H1 (cell line): ENCODE measurements around the gene SYMPK. TPM values are rescaled to one million over a fixed set of nuclear protein-coding genes. Genes with fewer than 3 reads are reported as not detected.

Source experiments
- CTCF ChIA-PET: fragments of 300-600 bp; sonication (Branson Sonifier 250); formaldehyde crosslinking; loops from one replicate; lab custom pipeline; 2021; ENCODE audit not compliant: partially characterized antibody; lab: Charles Lee
- POLR2A ChIA-PET: fragments of 300-600 bp; sonication (Branson Sonifier 250); formaldehyde crosslinking; loops from one replicate; lab custom pipeline; 2021; ENCODE audit warnings: inconsistent platforms; ENCODE audit not compliant: partially characterized antibody; lab: Charles Lee
- DNase-seq, 2 experiments: peaks; one replicate each; pipeline versions ENCODE4 v3.0.0 to v3.0.0-alpha.2; 2010 to 2022; ENCODE audit warnings: low spot score in 2 of 2, low read depth in 1 of 2, mixed read lengths in 1 of 2
- FAIRE-seq: peaks from 2 replicates; lab custom pipeline; 2011; peaks lifted over from hg19 to GRCh38; lab: Jason Lieb, UNC
- H2AFZ ChIP-seq: 2 replicates; pipeline ENCODE4 v1.8.1; 2012; ENCODE audit warnings: low read length, inconsistent platforms
- H2AK5ac ChIP-seq: 2 replicates; pipeline ENCODE4 v1.6.1; 2013; ENCODE audit warnings: low read depth, low read length
- H2BK120ac ChIP-seq: replicated peaks from 2 replicates; pipeline ENCODE3; 2013; ENCODE audit warnings: low read depth, low read length, inconsistent platforms
- H2BK12ac ChIP-seq: 2 replicates; pipeline ENCODE4 v1.6.1; 2013; ENCODE audit warnings: low read depth, low read length
- H2BK15ac ChIP-seq: 2 replicates; pipeline ENCODE4 v1.6.1; 2013; ENCODE audit warnings: low read length
- H2BK20ac ChIP-seq: 2 replicates; pipeline ENCODE4 v1.6.1; 2013; ENCODE audit warnings: low read length
- H2BK5ac ChIP-seq: 2 replicates; pipeline ENCODE4 v1.6.1; 2013; ENCODE audit warnings: low read depth, low read length
- H3K14ac ChIP-seq: 2 replicates; pipeline ENCODE4 v1.6.1; 2013; ENCODE audit warnings: inconsistent platforms; ENCODE audit not compliant: insufficient read length
- H3K18ac ChIP-seq: 2 replicates; pipeline ENCODE4 v1.6.1; 2013; ENCODE audit warnings: low read length; ENCODE audit errors: extremely low read depth
- H3K23ac ChIP-seq: 2 replicates; pipeline ENCODE4 v1.6.1; 2013; ENCODE audit warnings: inconsistent platforms; ENCODE audit not compliant: insufficient read length
- H3K23me2 ChIP-seq: 2 replicates; pipeline ENCODE4 v1.6.1; 2013; ENCODE audit warnings: low read depth, low read length
- H3K27ac ChIP-seq: 2 replicates; pipeline ENCODE4 v1.6.1; 2011; ENCODE audit warnings: low read depth, low read length, inconsistent platforms
- H3K27me3 ChIP-seq, 4 experiments: replicated peaks in 1 of 4; 1 replicate in 1 of 4; 2 replicates in 3 of 4; pipeline versions ENCODE4 v1.6.1 to v1.8.1; 2011 to 2013; ENCODE audit warnings: low read length in 3 of 4, mild to moderate bottlenecking in 3 of 4, inconsistent platforms in 2 of 4, mixed read lengths in 2 of 4, moderate library complexity in 1 of 4; ENCODE audit not compliant: control insufficient read depth in 3 of 4, insufficient read depth in 3 of 4; ENCODE audit errors: extremely low read depth in 1 of 4
- H3K36me3 ChIP-seq, 4 experiments: 2 replicates each; pipeline versions ENCODE4 v1.6.1 to v1.8.1; 2011 to 2013; ENCODE audit warnings: mild to moderate bottlenecking in 4 of 4, low read length in 3 of 4, moderate library complexity in 2 of 4, control low read depth in 1 of 4, inconsistent platforms in 1 of 4; ENCODE audit not compliant: insufficient read depth in 4 of 4, control insufficient read depth in 2 of 4
- H3K4ac ChIP-seq: replicated peaks from 2 replicates; pipeline ENCODE3; 2013; ENCODE audit warnings: low read length, low read depth, mixed read lengths, inconsistent platforms; ENCODE audit not compliant: insufficient read length
- H3K4me1 ChIP-seq, 4 experiments: replicated peaks in 1 of 4; 1 replicate in 1 of 4; 2 replicates in 3 of 4; pipeline versions ENCODE4 v1.6.1 to v1.8.1; 2011 to 2013; ENCODE audit warnings: low read length in 3 of 4, inconsistent platforms in 2 of 4, mixed read lengths in 1 of 4; ENCODE audit not compliant: insufficient read depth in 4 of 4, control insufficient read depth in 3 of 4
- H3K4me2 ChIP-seq, 2 experiments: 2 replicates each; pipeline versions ENCODE4 v1.6.1 to v1.8.1; 2011 to 2013; ENCODE audit warnings: low read depth in 2 of 2, low read length in 2 of 2, control low read depth in 1 of 2, inconsistent platforms in 1 of 2, mild to moderate bottlenecking in 1 of 2; ENCODE audit not compliant: insufficient read depth in 1 of 2
- H3K4me3 ChIP-seq, 4 experiments: fragments of 200-600, 300-600 bp in 1 of 4; sonication (generic), shearing (Covaris generic), sonication (Bioruptor Twin) in 1 of 4; 2 replicates each; pipeline versions ENCODE4 v1.5.1 to v1.8.1; 2011 to 2016; ENCODE audit warnings: low read length in 4 of 4, low read depth in 3 of 4, control low read depth in 2 of 4, inconsistent platforms in 2 of 4, mild to moderate bottlenecking in 2 of 4, mixed read lengths in 1 of 4, moderate library complexity in 1 of 4; ENCODE audit not compliant: insufficient read depth in 2 of 4; ENCODE audit errors: extremely low read depth in 1 of 4
- H3K56ac ChIP-seq: replicated peaks from 2 replicates; pipeline ENCODE3; 2013; ENCODE audit warnings: low read depth, mild to moderate bottlenecking, mixed read lengths, low read length, inconsistent platforms; ENCODE audit not compliant: insufficient read length
- H3K79me1 ChIP-seq: 2 replicates; pipeline ENCODE4 v1.6.1; 2013; ENCODE audit warnings: low read depth, low read length, control low read depth
- H3K79me2 ChIP-seq, 2 experiments: 2 replicates each; pipeline versions ENCODE4 v1.6.1 to v1.8.1; 2012 to 2013; ENCODE audit warnings: low read length in 2 of 2, mild to moderate bottlenecking in 2 of 2, inconsistent platforms in 1 of 2; ENCODE audit not compliant: insufficient read depth in 2 of 2, control insufficient read depth in 1 of 2
- H3K9ac ChIP-seq, 4 experiments: replicated peaks in 1 of 4; 1 replicate in 1 of 4; 2 replicates in 3 of 4; pipeline versions ENCODE4 v1.6.1 to v1.8.1; 2011 to 2013; ENCODE audit warnings: low read depth in 3 of 4, low read length in 3 of 4, control low read depth in 2 of 4, mild to moderate bottlenecking in 2 of 4, moderate library complexity in 2 of 4, inconsistent platforms in 1 of 4; ENCODE audit errors: extremely low read depth in 1 of 4
- H3K9me3 ChIP-seq, 2 experiments: 2 replicates each; pipeline versions ENCODE4 v1.6.1 to v1.8.1; 2012 to 2013; ENCODE audit warnings: mild to moderate bottlenecking in 2 of 2, moderate library complexity in 2 of 2, control low read depth in 1 of 2, inconsistent platforms in 1 of 2, low read depth in 1 of 2, low read length in 1 of 2, mixed read lengths in 1 of 2; ENCODE audit not compliant: insufficient read depth in 2 of 2
- H4K20me1 ChIP-seq, 2 experiments: replicated peaks in 1 of 2; 2 replicates each; pipeline versions ENCODE3 to v1.8.1; 2011 to 2013; ENCODE audit warnings: inconsistent platforms in 2 of 2, low read length in 2 of 2, mild to moderate bottlenecking in 1 of 2; ENCODE audit not compliant: insufficient read depth in 2 of 2, control insufficient read depth in 1 of 2
- H4K5ac ChIP-seq: 2 replicates; pipeline ENCODE4 v1.6.1; 2013; ENCODE audit warnings: low read length, low read depth, mixed read lengths, inconsistent platforms; ENCODE audit not compliant: insufficient read length
- H4K8ac ChIP-seq: 2 replicates; pipeline ENCODE4 v1.8.0; 2013; ENCODE audit warnings: mild to moderate bottlenecking, moderate library complexity, low read length, inconsistent platforms; ENCODE audit not compliant: insufficient read depth; ENCODE audit errors: extremely low read depth
- H4K91ac ChIP-seq: replicated peaks from 2 replicates; pipeline ENCODE3; 2013; ENCODE audit warnings: low read length, mixed read lengths, inconsistent platforms; ENCODE audit not compliant: insufficient read length
- GABPA ChIP-seq: IDR thresholded peaks from 2 replicates; pipeline ENCODE4 v1.6.1; 2011; ENCODE audit warnings: mild to moderate bottlenecking, low read length, moderate library complexity, borderline replicate concordance; ENCODE audit not compliant: insufficient read depth
- RAD21 ChIP-seq, 2 experiments: IDR thresholded peaks in 1 of 2; conservative IDR thresholded peaks in 1 of 2; 2 replicates each; pipeline ENCODE4 v1.6.1; 2011; ENCODE audit warnings: low read depth in 2 of 2, low read length in 2 of 2, improper control_type of control experiment in 1 of 2, inconsistent platforms in 1 of 2, mild to moderate bottlenecking in 1 of 2, moderate library complexity in 1 of 2
- RXRA ChIP-seq: IDR thresholded peaks from 2 replicates; pipeline ENCODE4 v1.6.1; 2011; ENCODE audit warnings: low read depth, mild to moderate bottlenecking, low read length, moderate library complexity; ENCODE audit not compliant: insufficient read depth
- SP1 ChIP-seq: IDR thresholded peaks from 2 replicates; pipeline ENCODE4 v1.6.1; 2011; ENCODE audit warnings: low read depth, low read length
- TAF1 ChIP-seq: IDR thresholded peaks from 2 replicates; pipeline ENCODE4 v1.6.1; 2011; ENCODE audit warnings: mild to moderate bottlenecking, low read depth, low read length
- TBP ChIP-seq: IDR thresholded peaks from 2 replicates; pipeline ENCODE4 v1.6.1; 2011; ENCODE audit warnings: low read depth, low read length, improper control_type of control experiment
- WGBS, 2 experiments: shearing (Covaris generic) in 1 of 2; methylation state at CpG; one replicate each; pipeline versions ENCODE4 v1.1.6 to v1.1.7; 2013 to 2015; ENCODE audit warnings: low lambda C conversion rate in 2 of 2, mixed read lengths in 2 of 2, inconsistent platforms in 1 of 2, low coverage in 1 of 2, missing lambda C conversion rate in 1 of 2; ENCODE audit not compliant: insufficient replicate concordance in 2 of 2, insufficient coverage in 1 of 2, insufficient read length in 1 of 2; ENCODE audit errors: extremely low coverage in 1 of 2, missing lambda C conversion rate in 1 of 2; 5-methylcytosine and 5-hydroxymethylcytosine counted together
- long read RNA-seq, 2 experiments: library from RNA in 1 of 2; library from capped mRNA in 1 of 2; stranded (forward); transcript quantifications; one replicate each; pipeline ENCODE4 v2.0.0, GENCODE V29; 2021; ENCODE audit warnings: inconsistent platforms in 1 of 2
- polyA minus RNA-seq, 3 experiments: library from RNA; depleted of rRNA, polyadenylated mRNA; stranded (reverse); fragments of >200 nt; gene quantifications; 1 replicate in 2 of 3; 2 replicates in 1 of 3; pipeline ENCODE4 v1.2.3, GENCODE V29; 2011
- polyA plus RNA-seq, 7 experiments: library from polyadenylated mRNA; depleted of rRNA in 3 of 7; stranded (reverse) in 5 of 7; unstranded in 2 of 7; fragments of >200 nt in 5 of 7; fragments of 200-250 nt in 2 of 7; gene quantifications; 1 replicate in 5 of 7; 2 replicates in 1 of 7; 4 replicates in 1 of 7; pipeline versions ENCODE4 v1.2.1 to v1.2.3, GENCODE V29; 2011 to 2013; ENCODE audit warnings: missing spikeins in 2 of 7, mixed read lengths in 2 of 7
- total RNA-seq: library from RNA; stranded (reverse); fragmentation: NEBNext Ultra II Directional; extraction: Animal tissue kit (Norgen Biotek cat#: 25700); gene quantifications from 2 replicates; pipeline ENCODE4 v1.2.1, GENCODE V29; 2021
- TF ChIP-seq, protein P1 (sequence below): IDR thresholded peaks from 2 replicates; pipeline ENCODE4 v1.6.1; 2012; ENCODE audit warnings: inconsistent platforms

SYMPK gene
- total RNA-seq: 81.5 and 93.6 TPM in 2 replicates
- 99.5 and 142 TPM in 2 replicates for polyA plus RNA-seq (2011; rRNA removed)
- polyA plus RNA-seq (2011; cell fraction: cytosol; rRNA removed): 82.5 TPM
- polyA plus RNA-seq (2011; cell fraction: nucleus; rRNA removed): 217 TPM
- polyA plus RNA-seq (2012, experiment 1 of 2): 87.2 to 105 TPM (median 88.9 TPM) in 4 replicates
- 66.3 TPM for polyA plus RNA-seq (2012, experiment 2 of 2)
- polyA plus RNA-seq (2013, experiment 1 of 2): 57.3 TPM
- 50.3 TPM for polyA plus RNA-seq (2013, experiment 2 of 2)
- polyA minus RNA-seq (2011; rRNA and poly(A)+ RNA removed): 121 and 131 TPM in 2 replicates
- polyA minus RNA-seq (2011; cell fraction: cytosol; rRNA and poly(A)+ RNA removed): 65.9 TPM
- 67.6 TPM for polyA minus RNA-seq (2011; cell fraction: nucleus; rRNA and poly(A)+ RNA removed)
- long read RNA-seq, experiment 1, full-length matches to known transcripts: 3 of 38 reads
- long read RNA-seq, experiment 1, partial matches to known transcripts: 33 of 38 reads
- long read RNA-seq, experiment 1, other reads (novel, unspliced or antisense): 2 of 38 reads
- long read RNA-seq, experiment 2, full-length matches to known transcripts: 10 of 22 reads
- long read RNA-seq, experiment 2, partial matches to known transcripts: 9 of 22 reads
- long read RNA-seq, experiment 2, other reads (novel, unspliced or antisense): 3 of 22 reads

DNA sequence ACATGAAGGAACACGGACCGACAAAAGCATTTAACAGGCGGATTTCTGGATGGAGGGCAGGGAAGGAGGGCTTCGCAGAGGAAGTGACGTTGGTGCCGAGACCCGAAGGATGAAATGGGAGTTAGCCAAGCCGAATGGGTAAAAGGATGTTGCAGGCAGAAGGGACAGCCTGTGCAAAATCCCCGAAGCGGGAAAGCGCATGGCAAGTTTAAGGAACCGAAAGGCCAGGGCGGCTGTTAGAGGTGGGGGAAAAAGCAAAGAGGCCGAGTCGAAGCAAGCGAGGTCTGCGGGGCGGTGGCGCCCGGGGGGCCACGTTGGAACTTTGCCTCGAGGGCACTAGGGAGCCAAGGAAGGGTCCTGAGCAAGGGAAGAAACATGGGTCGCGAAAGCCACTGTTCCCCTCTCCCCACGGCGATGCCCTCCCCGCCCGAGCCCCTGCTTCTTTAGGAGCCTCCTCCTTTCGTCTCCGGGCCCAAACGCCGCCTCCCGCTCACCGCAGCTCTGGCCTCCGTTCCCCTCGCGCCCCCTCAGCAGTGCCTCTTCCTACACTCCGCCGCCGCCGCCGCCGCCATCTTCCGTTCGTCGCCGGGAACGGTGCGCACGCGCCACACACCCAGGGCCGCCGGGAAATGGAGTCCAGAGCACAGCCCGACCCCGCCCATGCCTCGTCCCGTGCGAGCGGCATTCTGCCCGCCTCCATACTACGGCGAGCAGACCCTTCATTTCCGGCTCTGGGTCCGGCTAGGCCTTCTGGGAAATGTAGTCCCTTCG lies at the start of gene SYMPK:
Gene SYMPK, minus strand, starts transcription at position 584 of the 771 bp plus-strand sequence. CDS start 8,652 bp downstream, outside the sequence.
- H3K4me1 ChIP-seq: peaks cover 0 to 18% (median 8%) of the 10 kb centered on the region in 4 experiments; a peak in 6 of 7 replicates
- no peak within 1 kb of the TSS for H2BK20ac ChIP-seq
- H2BK120ac ChIP-seq: no peak within 1 kb of the TSS
- H2BK5ac ChIP-seq: peak within 1 kb of the TSS; percentile 89
- H3K36me3 ChIP-seq: peaks cover 0 to 9% (median 7%) of the 10 kb centered on the region in 4 experiments; a peak in 5 of 8 replicates
- peak; percentile 96 to 97 for DNase-seq
- peak within 1 kb of the TSS; percentile 91 to 96 for H3K4me2 ChIP-seq
- peak within 1 kb of the TSS; percentile 4; the same call in 1 of the 2 replicates for H2AK5ac ChIP-seq
- H4K8ac ChIP-seq: peak within 1 kb of the TSS; percentile 97
- H3K4me3 ChIP-seq: peak within 1 kb of the TSS; percentile 81 to 99 (median 90)
- peak within 1 kb of the TSS; percentile 57 for H3K4ac ChIP-seq
- H3K79me1 ChIP-seq: peaks cover 12% of the 10 kb centered on the region; the same call in 1 of the 2 replicates
- H3K9ac ChIP-seq: peak within 1 kb of the TSS; percentile 81 to 95 (median 85)
- H4K20me1 ChIP-seq: peaks cover 2 to 8% of the 10 kb centered on the region in 2 experiments
- H3K18ac ChIP-seq: peak within 1 kb of the TSS; percentile 68
- no peak within 1 kb of the TSS for H3K14ac ChIP-seq
- H3K23me2 ChIP-seq: peaks cover 17% of the 10 kb centered on the region
- H2AFZ ChIP-seq: 0 out of 2 replicates have a peak within 1 kb of the TSS, but pooled peaks have one; percentile 33
- peak; percentile 86 for FAIRE-seq
- peak within 1 kb of the TSS; percentile 88; the same call in 1 of the 2 replicates for H2BK12ac ChIP-seq
- no peaks in the 10 kb centered on the region; a peak in 1 of 7 replicates for H3K27me3 ChIP-seq
- H4K5ac ChIP-seq: peak within 1 kb of the TSS; percentile 56
- H3K9me3 ChIP-seq: no peaks in the 10 kb centered on the region
- CTCF ChIA-PET: interaction anchor here (0.7 to 12.4 kb wide), 8 partner anchors 9 to 93 kb away, joined by 3 to 208 read pairs (median 6); partner anchors contain the start of genes IRF2BP1 and SIX5
- peaks cover 3 to 73% of the 10 kb centered on the region in 2 experiments; a peak in 2 of 4 replicates for H3K79me2 ChIP-seq
- H3K27ac ChIP-seq: peak within 1 kb of the TSS; percentile 90
- POLR2A ChIA-PET: interaction anchor here (0.6 to 13.7 kb wide), 18 partner anchors 9 to 146 kb away, joined by 3 to 277 read pairs (median 4); partner anchors contain the start of genes IRF2BP1, MYPOP, RSPH6A and SIX5
- no peak within 1 kb of the TSS; the same call in 1 of the 2 replicates for H2BK15ac ChIP-seq
- H3K56ac ChIP-seq: peak within 1 kb of the TSS; percentile 70
- WGBS, 2 experiments: 1% methylated on average over 63 of the region's 65 CpGs; no CpG with 5 or more reads in 1 of the 2 experiments
- H3K23ac ChIP-seq: no peak within 1 kb of the TSS
- H4K91ac ChIP-seq: peak within 1 kb of the TSS; percentile 82
- TF ChIP-seq GABPA: peak; percentile 90; the same call in 1 of the 2 replicates
- TF ChIP-seq TBP: peak; percentile 76
- TF ChIP-seq SP1: peak; percentile 74
- TF ChIP-seq TAF1: peak; percentile 82
- no peak for TF ChIP-seq RXRA
- no peak for TF ChIP-seq RAD21 (IDR thresholded peaks at IDR 0.05 in 1 of 2, conservative IDR thresholded peaks at IDR 0.05 in 1 of 2; ENCODE audit: low read depth in 2 of 2, low read length in 2 of 2)
- TF ChIP-seq, protein P1, sequence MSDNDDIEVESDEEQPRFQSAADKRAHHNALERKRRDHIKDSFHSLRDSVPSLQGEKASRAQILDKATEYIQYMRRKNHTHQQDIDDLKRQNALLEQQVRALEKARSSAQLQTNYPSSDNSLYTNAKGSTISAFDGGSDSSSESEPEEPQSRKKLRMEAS: peak; percentile 38
